Neuronal stem cell (in vitro differentiated cells): ENCODE measurements around the gene KANSL1.

ENCODE experiments used
- DNase-seq: peaks from one replicate; pipeline ENCODE4 v3.0.0-alpha.2; 2013; ENCODE audit warnings: low spot score
- H2AFZ ChIP-seq: one replicate; pipeline ENCODE4 v1.6.1; 2013; ENCODE audit warnings: mild to moderate bottlenecking, low read length, inconsistent platforms
- H2AK5ac ChIP-seq: 2 replicates; pipeline ENCODE4 v1.6.1; 2013; ENCODE audit warnings: low read depth, mild to moderate bottlenecking, inconsistent platforms, low read length, moderate library complexity, mixed read lengths
- H2BK120ac ChIP-seq: 2 replicates; pipeline ENCODE4 v1.6.1; 2013; ENCODE audit warnings: low read depth, mild to moderate bottlenecking, inconsistent platforms, low read length, moderate library complexity, mixed read lengths
- H2BK12ac ChIP-seq: one replicate; pipeline ENCODE4 v1.6.1; 2013; ENCODE audit warnings: low read length, inconsistent platforms
- H2BK15ac ChIP-seq: 2 replicates; pipeline ENCODE4 v1.6.1; 2013; ENCODE audit warnings: mild to moderate bottlenecking, low read length, inconsistent platforms, mixed read lengths
- H2BK5ac ChIP-seq: one replicate; pipeline ENCODE4 v1.6.1; 2013; ENCODE audit warnings: inconsistent platforms, mild to moderate bottlenecking, low read length, moderate library complexity
- H3K14ac ChIP-seq: one replicate; pipeline ENCODE4 v1.6.1; 2013; ENCODE audit warnings: low read length, inconsistent platforms
- H3K18ac ChIP-seq: 2 replicates; pipeline ENCODE4 v1.6.1; 2013; ENCODE audit warnings: low read length, inconsistent platforms
- H3K23ac ChIP-seq: 2 replicates; pipeline ENCODE4 v1.6.1; 2013; ENCODE audit warnings: low read depth, mild to moderate bottlenecking, mixed read lengths, low read length, inconsistent platforms; ENCODE audit not compliant: poor library complexity
- H3K27ac ChIP-seq: replicated peaks from 3 replicates; pipeline ENCODE4 v1.5.1; 2013; ENCODE audit warnings: low read length, inconsistent platforms
- H3K27me3 ChIP-seq, 3 experiments: 2 replicates each; pipeline ENCODE4 v1.6.1; 2013; ENCODE audit warnings: low read length in 3 of 3, mild to moderate bottlenecking in 2 of 3, inconsistent platforms in 1 of 3, low read depth in 1 of 3, mixed read lengths in 1 of 3, moderate library complexity in 1 of 3; ENCODE audit not compliant: control insufficient read depth in 3 of 3, insufficient read depth in 3 of 3
- H3K36me3 ChIP-seq, 2 donors: replicated peaks in 1 of 2; 2 replicates each; pipeline ENCODE4 v1.6.1; 2013; ENCODE audit warnings: low read length in 2 of 2; ENCODE audit not compliant: control insufficient read depth in 2 of 2, insufficient read depth in 2 of 2
- H3K4ac ChIP-seq: 2 replicates; pipeline ENCODE4 v1.6.1; 2013; ENCODE audit warnings: inconsistent platforms, mild to moderate bottlenecking, low read length, moderate library complexity
- H3K4me1 ChIP-seq, 2 donors: 1 replicate in 1 of 2; 2 replicates in 1 of 2; pipeline ENCODE4 v1.6.1; 2013; ENCODE audit warnings: low read length in 2 of 2, low read depth in 1 of 2; ENCODE audit not compliant: control insufficient read depth in 2 of 2, insufficient read depth in 1 of 2
- H3K4me2 ChIP-seq: one replicate; pipeline ENCODE4 v1.6.1; 2013; ENCODE audit warnings: mild to moderate bottlenecking, low read length, inconsistent platforms; ENCODE audit not compliant: insufficient read depth, poor library complexity, severe bottlenecking
- H3K4me3 ChIP-seq, 2 donors: 2 replicates each; pipeline ENCODE4 v1.5.1; 2013; ENCODE audit warnings: low read length in 2 of 2, mild to moderate bottlenecking in 2 of 2, inconsistent platforms in 1 of 2, moderate library complexity in 1 of 2
- H3K79me1 ChIP-seq: one replicate; pipeline ENCODE4 v1.6.1; 2013; ENCODE audit warnings: low read depth, mild to moderate bottlenecking, inconsistent platforms, low read length, moderate library complexity
- H3K9ac ChIP-seq: one replicate; pipeline ENCODE4 v1.6.1; 2013; ENCODE audit warnings: mild to moderate bottlenecking, low read depth, low read length, inconsistent platforms; ENCODE audit not compliant: poor library complexity
- H3K9me3 ChIP-seq, 2 donors: replicated peaks in 1 of 2; 2 replicates each; pipeline versions ENCODE3 to v1.6.1; 2013; ENCODE audit warnings: low read length in 2 of 2, mild to moderate bottlenecking in 2 of 2, inconsistent platforms in 1 of 2, low read depth in 1 of 2, mixed read lengths in 1 of 2, moderate library complexity in 1 of 2; ENCODE audit not compliant: control insufficient read depth in 2 of 2, insufficient read depth in 1 of 2
- H4K8ac ChIP-seq: one replicate; pipeline ENCODE4 v1.6.1; 2013; ENCODE audit warnings: low read depth, mild to moderate bottlenecking, inconsistent platforms, low read length, moderate library complexity
- H4K91ac ChIP-seq: one replicate; pipeline ENCODE4 v1.6.1; 2013; ENCODE audit warnings: low read length, low read depth, mild to moderate bottlenecking, inconsistent platforms; ENCODE audit not compliant: poor library complexity
- WGBS, 2 donors: extraction: QIAGEN DNeasy Blood & Tissue Kit; methylation state at CpG; one replicate each; pipeline ENCODE4 v1.1.7; 2013; ENCODE audit warnings: missing lambda C conversion rate in 2 of 2, mixed read lengths in 1 of 2; ENCODE audit not compliant: insufficient read length in 2 of 2, insufficient replicate concordance in 1 of 2; ENCODE audit errors: extremely low coverage in 2 of 2; 5-methylcytosine and 5-hydroxymethylcytosine counted together

The KANSL1 gene

DNA sequence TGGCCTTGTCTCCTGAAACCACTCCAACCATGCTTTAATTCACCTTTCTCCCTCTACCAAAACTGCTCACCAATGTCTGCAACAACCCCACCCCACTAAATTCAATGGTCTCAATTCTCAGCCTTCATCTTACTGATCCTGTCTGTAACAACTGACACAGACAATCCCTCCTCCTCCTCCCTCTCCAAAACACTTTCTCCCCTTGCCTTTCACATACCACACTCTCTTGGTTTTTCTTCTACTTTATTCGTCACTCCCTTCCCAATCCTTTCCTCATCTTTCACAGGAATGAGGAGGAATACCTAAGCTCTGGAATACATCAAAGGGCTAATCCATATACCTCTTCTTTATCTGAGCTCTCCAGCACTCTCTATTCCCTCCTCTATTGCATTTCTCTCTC is 128.8 kb downstream of the KANSL1 start:
- Histone ChIP-seq H3K9me3 (peaks cover 0 to 2% of the 10 kb centered on the region in 2 donors), H3K23ac (no peak overlapping the region), H3K18ac (no peak overlapping the region), H3K27me3 (no peaks in the 10 kb centered on the region), H3K36me3 (peaks cover 17 to 97% of the 10 kb centered on the region in 2 donors), H4K8ac (no peak overlapping the region), H3K9ac (no peak overlapping the region), H3K4me2 (no peak overlapping the region), H3K79me1 (peaks cover 2% of the 10 kb centered on the region), H3K4ac (no peak overlapping the region), H2BK120ac (no peak overlapping the region), H3K14ac (no peak overlapping the region), H2BK15ac (no peak overlapping the region), H2BK12ac (no peak overlapping the region), H3K4me3 (no peak overlapping the region), H3K27ac (no peak overlapping the region), H2AFZ (no peak overlapping the region), H2BK5ac (no peak overlapping the region), H3K4me1 (no peaks in the 10 kb centered on the region), H2AK5ac (no peak overlapping the region), H4K91ac (no peak overlapping the region)
- no CpG with 5 or more reads among the region's 1 CpG for WGBS, 2 donors
- DNase-seq = no peak

DNA sequence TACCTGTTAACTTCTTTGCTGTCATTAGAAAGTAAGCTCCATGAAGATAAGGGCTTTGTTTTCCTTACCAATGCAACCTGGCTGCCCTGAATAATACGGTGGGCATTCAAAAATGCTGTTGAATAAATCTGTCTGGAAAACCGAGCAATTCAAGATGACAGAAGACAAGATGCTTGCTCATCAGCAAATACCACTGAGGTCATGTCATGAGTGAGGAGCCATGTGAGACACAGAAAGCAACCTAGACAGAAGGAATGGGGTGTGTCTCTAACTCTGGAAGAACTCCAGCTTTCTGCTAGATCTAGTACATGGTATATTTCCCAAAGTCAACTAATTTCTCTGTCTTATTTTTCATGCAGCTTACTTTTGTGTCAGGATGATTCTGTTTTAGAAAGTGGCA is 130.0 kb downstream of the KANSL1 start:
- Histone ChIP-seq H2BK120ac (no peak overlapping the region), H3K14ac (no peak overlapping the region), H3K36me3 (peaks cover 17 to 96% of the 10 kb centered on the region in 2 donors), H4K91ac (no peak overlapping the region), H3K23ac (no peak overlapping the region), H3K4ac (no peak overlapping the region), H3K4me2 (no peak overlapping the region), H3K18ac (no peak overlapping the region), H3K9me3 (peaks cover 0 to 2% of the 10 kb centered on the region in 2 donors), H3K79me1 (peaks cover 2% of the 10 kb centered on the region), H2BK5ac (no peak overlapping the region), H3K4me3 (no peak overlapping the region), H4K8ac (no peak overlapping the region), H3K27ac (no peak overlapping the region), H3K9ac (no peak overlapping the region), H3K4me1 (no peaks in the 10 kb centered on the region), H3K27me3 (no peaks in the 10 kb centered on the region), H2AFZ (no peak overlapping the region), H2BK12ac (no peak overlapping the region), H2AK5ac (no peak overlapping the region), H2BK15ac (no peak overlapping the region)
- DNase-seq = no peak
- WGBS, 2 donors = no CpG with 5 or more reads among the region's 2 CpGs

DNA sequence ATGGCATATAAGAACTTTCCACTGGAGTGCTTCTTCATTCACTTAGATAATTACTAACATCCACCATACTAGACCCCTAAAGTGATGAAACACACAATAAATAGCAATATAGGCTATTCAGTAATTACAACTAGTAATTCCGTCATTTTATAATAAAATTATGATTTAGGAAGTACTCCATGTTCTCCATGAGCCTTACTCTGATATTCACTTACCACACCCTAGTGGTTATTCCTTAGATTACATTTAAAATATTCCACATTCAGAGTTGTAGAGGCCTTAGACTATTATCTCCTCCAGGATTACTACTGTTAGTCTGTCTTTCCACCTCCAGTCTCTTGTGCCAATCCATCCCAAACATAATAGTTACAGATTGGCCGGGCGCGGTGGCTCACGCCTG is 131.8 kb downstream of the KANSL1 start:
- Histone ChIP-seq H2BK5ac (no peak overlapping the region), H3K9ac (no peak overlapping the region), H3K23ac (no peak overlapping the region), H3K36me3 (peaks cover 10 to 96% of the 10 kb centered on the region in 2 donors), H3K4me3 (no peak overlapping the region), H3K4me2 (no peak overlapping the region), H3K18ac (no peak overlapping the region), H3K9me3 (peaks cover 2 to 4% of the 10 kb centered on the region in 2 donors), H3K14ac (no peak overlapping the region), H2AK5ac (no peak overlapping the region), H3K4ac (no peak overlapping the region), H4K8ac (no peak overlapping the region), H2BK15ac (no peak overlapping the region), H3K79me1 (peaks cover 2% of the 10 kb centered on the region), H4K91ac (no peak overlapping the region), H3K4me1 (peaks cover 0 to 3% of the 10 kb centered on the region in 2 donors), H2BK120ac (no peak overlapping the region), H2AFZ (no peak overlapping the region), H3K27ac (no peak overlapping the region), H2BK12ac (no peak overlapping the region), H3K27me3 (no peaks in the 10 kb centered on the region)
- no peak for DNase-seq
- no CpG with 5 or more reads among the region's 5 CpGs for WGBS, 2 donors

DNA sequence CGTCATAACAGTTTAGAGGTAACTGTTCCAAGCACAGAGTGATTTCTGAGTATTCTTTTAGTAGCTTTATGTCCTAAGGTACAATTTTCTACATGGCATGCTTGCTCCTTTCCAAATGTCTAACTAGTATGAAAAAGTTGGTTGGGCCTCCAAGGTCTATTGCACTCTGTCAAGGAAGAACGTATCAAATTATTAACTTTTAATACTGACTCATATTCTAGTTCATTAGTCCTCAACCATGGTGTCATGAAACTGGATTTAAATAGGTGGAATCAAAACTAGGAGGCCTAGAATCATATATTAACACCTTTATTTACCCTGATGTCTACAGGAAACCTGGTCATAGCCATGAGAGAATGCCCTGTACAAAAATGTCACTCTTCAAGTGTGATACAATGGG is 132.8 kb downstream of the KANSL1 start:
- peaks cover 8 to 96% of the 10 kb centered on the region in 2 donors for H3K36me3 ChIP-seq
- H3K79me1 ChIP-seq = peaks cover 2% of the 10 kb centered on the region
- peaks cover 2 to 4% of the 10 kb centered on the region in 2 donors for H3K9me3 ChIP-seq

More for the DNA sequence above, 132.8 kb downstream of the KANSL1 start:
- Histone ChIP-seq H3K23ac (no peak overlapping the region), H3K14ac (no peak overlapping the region), H4K91ac (no peak overlapping the region), H3K4me2 (no peak overlapping the region), H2BK5ac (no peak overlapping the region), H3K4me3 (no peak overlapping the region), H3K4ac (no peak overlapping the region), H2AFZ (no peak overlapping the region), H3K4me1 (peaks cover 0 to 3% of the 10 kb centered on the region in 2 donors), H3K27me3 (no peaks in the 10 kb centered on the region), H4K8ac (no peak overlapping the region), H3K27ac (no peak overlapping the region), H2BK12ac (no peak overlapping the region), H2BK120ac (no peak overlapping the region), H2AK5ac (no peak overlapping the region), H3K9ac (no peak overlapping the region), H3K18ac (no peak overlapping the region), H2BK15ac (no peak overlapping the region)
- WGBS, 2 donors = no CpG with 5 or more reads among the region's 2 CpGs
- DNase-seq = no peak
